ENCODE measurements around the gene MST1. TPM values are rescaled to one million over a fixed set of nuclear protein-coding genes. Genes with fewer than 3 reads are reported as not detected.

Gene MST1
- 0.97 to 2.6 TPM (median 1.9 TPM) in 5 replicates for total RNA-seq (2022; extraction: Qiagen RNA extraction)

GRCh38 chr3:49689046-49689907 lies at the start of gene MST1, which contains the start of gene RNF123:
MST1 (minus strand) TSS chr3:49689474; CDS start chr3:49688691, 783 bp downstream.
RNF123 (plus strand) TSS chr3:49689557; CDS start chr3:49691166, 1,609 bp downstream.

GRCh38 chr3:49723628-49724551 lies 34.6 kb upstream of the MST1 start, which contains the start of gene GMPPB:
GMPPB (minus strand) TSS chr3:49723951; CDS start chr3:49723726, 225 bp downstream.

GRCh38 chr3:49719214-49719884 lies 30.1 kb upstream of the MST1 start, which contains the start of gene AMIGO3:
AMIGO3 (minus strand) TSS chr3:49719684; CDS start chr3:49719465, 219 bp downstream.

GRCh38 chr3:49673715-49674496 lies 15.4 kb downstream of the MST1 start, which contains the start of gene APEH:
APEH (plus strand) TSS chr3:49674351; CDS start chr3:49674402, 51 bp downstream.

Other genes starting within 250 kb of the MST1 start
- gene DAG1, start 219.2 kb downstream of the MST1 start, total RNA-seq (2022; extraction: Qiagen RNA extraction) = 46.8 to 68.1 TPM (median 59.8 TPM) in 5 replicates
- 0.11 to 0.33 TPM (median 0.14 TPM) in 5 replicates for gene BSN, start 135.0 kb downstream of the MST1 start, total RNA-seq (2022; extraction: Qiagen RNA extraction)
- gene APEH, start 15.1 kb downstream of the MST1 start, total RNA-seq (2022; extraction: Qiagen RNA extraction) = 63.9 to 67.7 TPM (median 64.9 TPM) in 5 replicates
- gene RNF123, start 83 bp upstream of the MST1 start, total RNA-seq (2022; extraction: Qiagen RNA extraction) = 11.6 to 15.1 TPM (median 13.7 TPM) in 5 replicates
- gene AMIGO3, start 30.2 kb upstream of the MST1 start, total RNA-seq (2022; extraction: Qiagen RNA extraction) = 0.12 to 1.2 TPM (median 0.69 TPM) in 5 replicates
- gene GMPPB, start 34.5 kb upstream of the MST1 start, total RNA-seq (2022; extraction: Qiagen RNA extraction) = 15.9 to 19.7 TPM (median 18.6 TPM) in 5 replicates
- gene IP6K1, start 97.1 kb upstream of the MST1 start, total RNA-seq (2022; extraction: Qiagen RNA extraction) = 21.0 to 23.4 TPM (median 23.3 TPM) in 5 replicates
- 0.15 to 0.30 TPM (median 0.26 TPM) in 5 replicates for gene CDHR4, start 110.4 kb upstream of the MST1 start, total RNA-seq (2022; extraction: Qiagen RNA extraction)
- 1.7 to 2.8 TPM (median 2.4 TPM) in 5 replicates for gene INKA1, start 113.8 kb upstream of the MST1 start, total RNA-seq (2022; extraction: Qiagen RNA extraction)
- gene UBA7, start 124.5 kb upstream of the MST1 start, total RNA-seq (2022; extraction: Qiagen RNA extraction) = 0.23 to 0.85 TPM (median 0.54 TPM) in 5 replicates
- 10.8 to 14.1 TPM (median 13.6 TPM) in 5 replicates for gene TRAIP, start 167.1 kb upstream of the MST1 start, total RNA-seq (2022; extraction: Qiagen RNA extraction)
- gene CAMKV, start 180.4 kb upstream of the MST1 start, total RNA-seq (2022; extraction: Qiagen RNA extraction) = 0.18 to 0.35 TPM (median 0.24 TPM) in 5 replicates
- 6.2 to 7.5 TPM (median 7.5 TPM) in 5 replicates for gene MST1R, start 214.4 kb upstream of the MST1 start, total RNA-seq (2022; extraction: Qiagen RNA extraction)
- gene MON1A, start 240.3 kb upstream of the MST1 start, total RNA-seq (2022; extraction: Qiagen RNA extraction) = 6.3 to 9.9 TPM (median 8.1 TPM) in 5 replicates